HepG2 (cell line): Measurements from ENCODE around the gene FAM162B. TPM values are rescaled to one million over a fixed set of nuclear protein-coding genes. Genes with fewer than 3 reads are reported as not detected.

Experiments used
- ATAC-seq: fragments of 200-7000 bp; cut with Tn5 transposase; 3 replicates; pipeline ENCODE4 v1.9.1; 2020; ENCODE audit warnings: mild to moderate bottlenecking, moderate library complexity
- BruUV-seq: library from RNA; stranded (reverse); fragments of 400-500 nt; replicated peaks from 2 replicates; lab custom pipeline; 2021; lab: Mats Ljungman, UMichigan
- CTCF ChIA-PET: fragments of 300-600 bp; formaldehyde crosslinking; extraction: SDS; loops from one replicate; lab custom pipeline; 2021; ENCODE audit warnings: low total read pairs, inconsistent platforms, low intra/inter-chr PET ratio; lab: Yijun Ruan, JAX
- POLR2A ChIA-PET: fragments of 350-600 bp; sonication (Branson Sonifier 250); formaldehyde crosslinking; loops from one replicate; lab custom pipeline; 2020; ENCODE audit warnings: antibody characterized with exemption, inconsistent platforms; lab: Yijun Ruan, JAX
- DNase-seq: peaks from one replicate; pipeline ENCODE4 v3.0.0-alpha.2; 2015; ENCODE audit warnings: low spot score
- FAIRE-seq: peaks from 3 replicates; lab custom pipeline; 2011; peaks lifted over from hg19 to GRCh38; lab: Jason Lieb, UNC
- H2AFZ ChIP-seq: one replicate; pipeline ENCODE4 v1.6.1; 2011; ENCODE audit warnings: low read length, inconsistent platforms
- H3K27ac ChIP-seq: fragments of 300-600 bp; 3 replicates; pipeline ENCODE4 v1.8.0; 2011; ENCODE audit warnings: mixed run types, mild to moderate bottlenecking, mixed read lengths, low read length, inconsistent platforms; ENCODE audit not compliant: insufficient read depth; ENCODE audit errors: extremely low read length
- H3K27me3 ChIP-seq, 2 experiments: fragments of 200-600 bp in 1 of 2; 2 replicates in 1 of 2; 3 replicates in 1 of 2; pipeline versions ENCODE4 v1.6.0 to v1.8.0; 2011; ENCODE audit warnings: low read length in 2 of 2, mild to moderate bottlenecking in 2 of 2, moderate library complexity in 2 of 2, inconsistent platforms in 1 of 2; ENCODE audit not compliant: insufficient read depth in 2 of 2, control insufficient read depth in 1 of 2
- H3K36me3 ChIP-seq, 2 experiments: fragments of 200-600 bp in 1 of 2; replicated peaks in 1 of 2; 2 replicates in 1 of 2; 3 replicates in 1 of 2; pipeline versions ENCODE4 v1.5.1 to v1.8.0; 2011; ENCODE audit warnings: low read length in 2 of 2, inconsistent platforms in 1 of 2; ENCODE audit not compliant: insufficient read depth in 2 of 2, control insufficient read depth in 1 of 2
- H3K4me1 ChIP-seq: 2 replicates; pipeline ENCODE4 v1.5.1; 2012; ENCODE audit warnings: low read length, inconsistent platforms; ENCODE audit not compliant: insufficient read depth
- H3K4me2 ChIP-seq: 2 replicates; pipeline ENCODE4 v1.6.0; 2011; ENCODE audit warnings: low read depth, low read length, inconsistent platforms
- H3K4me3 ChIP-seq, 3 experiments: fragments of 200-600 bp in 1 of 3; sonication (generic), shearing (Covaris generic) in 1 of 3; replicated peaks in 1 of 3; 2 replicates each; pipeline ENCODE4 v1.5.1; 2011 to 2016; ENCODE audit warnings: low read length in 3 of 3, inconsistent platforms in 2 of 3, low read depth in 2 of 3, mild to moderate bottlenecking in 2 of 3, control low read depth in 1 of 3, mixed read lengths in 1 of 3; ENCODE audit not compliant: insufficient read depth in 1 of 3
- H3K79me2 ChIP-seq: one replicate; pipeline ENCODE4 v1.6.1; 2011; ENCODE audit warnings: low read length, inconsistent platforms; ENCODE audit not compliant: insufficient read depth
- H3K9ac ChIP-seq: 2 replicates; pipeline ENCODE4 v1.6.0; 2011; ENCODE audit warnings: mild to moderate bottlenecking, low read depth, low read length, inconsistent platforms; ENCODE audit not compliant: insufficient read depth
- H3K9me3 ChIP-seq: 2 replicates; pipeline ENCODE4 v1.5.1; 2012; ENCODE audit warnings: mild to moderate bottlenecking, low read length
- H4K20me1 ChIP-seq: 2 replicates; pipeline ENCODE4 v1.6.0; 2011; ENCODE audit warnings: inconsistent platforms, mild to moderate bottlenecking, low read length, moderate library complexity; ENCODE audit not compliant: insufficient read depth
- KMT2B ChIP-seq: IDR thresholded peaks from 2 replicates; pipeline ENCODE4 v1.6.1; 2016; ENCODE audit warnings: missing genetic modification reagents, missing compliant biosample characterization
- MEIS2 ChIP-seq: sonication (generic); formaldehyde crosslinking; IDR thresholded peaks from 2 replicates; pipeline ENCODE4 v1.9.0; 2021; ENCODE audit warnings: mild to moderate bottlenecking, missing genetic modification reagents
- POLR2A ChIP-seq, 2 experiments: IDR thresholded peaks; 2 replicates each; pipeline ENCODE4 v1.6.1; 2011; ENCODE audit warnings: low read depth in 2 of 2, low read length in 2 of 2, mild to moderate bottlenecking in 1 of 2, moderate library complexity in 1 of 2; ENCODE audit not compliant: insufficient read depth in 1 of 2
- SKIL ChIP-seq: sonication (generic); formaldehyde crosslinking; IDR thresholded peaks from 2 replicates; pipeline ENCODE4 v1.8.0; 2022; ENCODE audit warnings: missing genetic modification reagents, mild to moderate bottlenecking, moderate library complexity, borderline replicate concordance
- UBTF ChIP-seq: sonication (generic); formaldehyde crosslinking; IDR thresholded peaks from 2 replicates; pipeline ENCODE4 v1.4.0; 2020; ENCODE audit warnings: mild to moderate bottlenecking, missing genetic modification reagents
- ZNF432 ChIP-seq: sonication (generic); formaldehyde crosslinking; IDR thresholded peaks from 2 replicates; pipeline ENCODE4 v1.5.0; 2020; ENCODE audit warnings: missing genetic modification reagents, mild to moderate bottlenecking, borderline replicate concordance
- WGBS: methylation state at CpG from one replicate; pipeline ENCODE4 v1.1.6; 2017; ENCODE audit warnings: low lambda C conversion rate; 5-methylcytosine and 5-hydroxymethylcytosine counted together
- in situ Hi-C: cut with HindIII; loops from 2 replicates; pipeline ENCODE4 v1.10.0; 2017; ENCODE audit warnings: low pct_unique_long_range_greater_than_20kb; ENCODE audit not compliant: extremely low pct_ligation_motif_present
- intact Hi-C: fragments of 100-400 bp; cut with micrococcal nuclease; formaldehyde crosslinking; loops from one replicate; pipeline ENCODE4 v1.10.0; 2022; ENCODE audit not compliant: unreplicated experiment
- polyA plus RNA-seq, 8 experiments: library from polyadenylated mRNA; depleted of rRNA in 3 of 8; stranded (reverse) in 7 of 8; unstranded in 1 of 8; fragments of >200 nt; fragmentation: Illumina TruSeq in 4 of 8; extraction: Trizol in 4 of 8; gene quantifications; 2 replicates each; pipeline versions ENCODE4 v1.2.1 to v1.2.3, GENCODE V29; 2011 to 2016; ENCODE audit warnings: low read depth in 4 of 8, missing spikeins in 1 of 8, mixed read lengths in 1 of 8; ENCODE audit not compliant: insufficient read depth in 1 of 8
- total RNA-seq, 5 experiments: library from RNA; depleted of rRNA; stranded (reverse); fragments of >200 nt; fragmentation: Illumina TruSeq; extraction: Trizol; gene quantifications; 2 replicates each; pipeline ENCODE4 v1.2.3, GENCODE V29; 2016; ENCODE audit warnings: low read depth in 1 of 5

Gene FAM162B
- total and polyA plus RNA-seq, 2 of the 13 experiments (the other 11 are each of a cell fraction or from before 2014, with no cell fraction given), result not detected

- Histone ChIP-seq H3K27ac (no peak overlapping the region), H3K9ac (no peak overlapping the region), H3K79me2 (no peaks in the 10 kb centered on the region), H3K4me3 (no peak overlapping the region), H3K4me2 (no peak overlapping the region), H3K4me1 (no peaks in the 10 kb centered on the region), H4K20me1 (no peaks in the 10 kb centered on the region), H3K27me3 (no peaks in the 10 kb centered on the region), H3K36me3 (no peaks in the 10 kb centered on the region), H2AFZ (no peak overlapping the region), H3K9me3 (no peaks in the 10 kb centered on the region)
- FAIRE-seq (no peak), ATAC-seq (no peak), DNase-seq (no peak)
- BruUV-seq, result no TSS peak
- in situ Hi-C loops (no loop called here), intact Hi-C loops (no loop called here)
- ChIA-PET CTCF (no interaction called here), POLR2A (no interaction called here)
- TF ChIP-seq UBTF (CRISPR knock-in tag) (no peak), ZNF432 (CRISPR knock-in tag) (no peak), SKIL (CRISPR knock-in tag) (no peak), MEIS2 (CRISPR knock-in tag) (no peak), POLR2A (IDR thresholded peaks at IDR 0.05; ENCODE audit: insufficient read depth in 1 of 2, low read depth in 2 of 2, low read length in 2 of 2) (no peak), KMT2B (CRISPR knock-in tag) (no peak)
- 44% methylated on average over 5 of the region's 5 CpGs for WGBS
Measured at GRCh38 chr6:116745176-116745575, 20.3 kb downstream of the FAM162B start.
